Liver (tissue), 3 donors: ENCODE data around the gene BLZF1.
"Not testable (repeated sequence)": the region's sequence is repeated elsewhere in the genome, so short reads cannot be mapped to it uniquely, and the experiment has no call there.

Experiments
- ATF3 ChIP-seq: IDR thresholded peaks from 2 replicates; pipeline ENCODE4 v1.6.1; 2016; ENCODE audit warnings: antibody characterized with exemption
- CTCF ChIP-seq: fragments of 150-350 bp; IDR thresholded peaks from 2 replicates; pipeline ENCODE4 v1.5.1; 2017; ENCODE audit warnings: improper control_type of control experiment, low read depth, low read length; ENCODE audit not compliant: missing input control
- FOXA2 ChIP-seq: IDR thresholded peaks from 2 replicates; pipeline ENCODE4 v1.6.1; 2016; ENCODE audit warnings: antibody characterized with exemption
- GABPA ChIP-seq, 2 donors: IDR thresholded peaks in 1 of 2; conservative IDR thresholded peaks in 1 of 2; 2 replicates each; pipeline ENCODE4 v1.6.1; 2016; ENCODE audit warnings: antibody characterized with exemption in 2 of 2, mild to moderate bottlenecking in 1 of 2, moderate library complexity in 1 of 2
- MAX ChIP-seq: IDR thresholded peaks from 2 replicates; pipeline ENCODE4 v1.6.1; 2016; ENCODE audit warnings: antibody characterized with exemption
- NR2F2 ChIP-seq: IDR thresholded peaks from 2 replicates; pipeline ENCODE4 v1.6.1; 2016; ENCODE audit warnings: antibody characterized with exemption
- RAD21 ChIP-seq, 2 donors: IDR thresholded peaks; 2 replicates each; pipeline ENCODE4 v1.6.1; 2016; ENCODE audit warnings: antibody characterized with exemption in 2 of 2, mild to moderate bottlenecking in 2 of 2
- REST ChIP-seq: IDR thresholded peaks from 2 replicates; pipeline ENCODE4 v1.6.1; 2016; ENCODE audit warnings: antibody characterized with exemption, mild to moderate bottlenecking
- SP1 ChIP-seq: IDR thresholded peaks from 2 replicates; pipeline ENCODE4 v1.6.1; 2018; ENCODE audit warnings: antibody characterized with exemption, mild to moderate bottlenecking
- TAF1 ChIP-seq: conservative IDR thresholded peaks from 2 replicates; pipeline ENCODE4 v1.6.1; 2016; ENCODE audit warnings: antibody characterized with exemption, mild to moderate bottlenecking
- YY1 ChIP-seq: IDR thresholded peaks from 2 replicates; pipeline ENCODE4 v1.6.1; 2016; ENCODE audit warnings: antibody characterized with exemption, mild to moderate bottlenecking
- donor health status: healthy.
- donor health status: healthy.

GRCh38 chr1:169336947-169337715 lies 30.9 kb upstream of the BLZF1 start:
- TF ChIP-seq NR2F2; CTCF; SP1; FOXA2; GABPA (IDR thresholded peaks at IDR 0.05 in 1 of 2, conservative IDR thresholded peaks at IDR 0.05 in 1 of 2); REST; RAD21 (IDR thresholded peaks at IDR 0.05); MAX; ATF3; TAF1; YY1: not testable (repeated sequence)
